Neural progenitor cell (in vitro differentiated cells): ENCODE measurements around the gene CEP63. TPM values are rescaled to one million over a fixed set of nuclear protein-coding genes. Genes with fewer than 3 reads are reported as not detected.
A peak's percentile ranks its signal among the peaks of the same experiment; 100 is the strongest.

Experiments used
- DNase-seq: peaks from one replicate; pipeline ENCODE4 v3.0.0-alpha.2; 2016; ENCODE audit warnings: low spot score
- H2AFZ ChIP-seq: fragments of 200-600 bp; sonication (generic); replicated peaks from 2 replicates; pipeline ENCODE4 v1.6.1; 2016; ENCODE audit warnings: antibody characterized with exemption
- H3F3A ChIP-seq: fragments of 200-600 bp; sonication (generic); 2 replicates; pipeline ENCODE4 v1.6.1; 2016; ENCODE audit warnings: antibody characterized with exemption, low read depth
- H3K27ac ChIP-seq: fragments of 200-600 bp; sonication (generic); 2 replicates; pipeline ENCODE4 v1.5.1; 2016; ENCODE audit warnings: mild to moderate bottlenecking
- H3K27me3 ChIP-seq: fragments of 200-600 bp; sonication (generic); 2 replicates; pipeline ENCODE4 v1.6.1; 2016; ENCODE audit warnings: mild to moderate bottlenecking, moderate library complexity
- H3K36me3 ChIP-seq: fragments of 200-600 bp; sonication (generic); 2 replicates; pipeline ENCODE4 v1.5.1; 2016
- H3K4me1 ChIP-seq: fragments of 200-600 bp; sonication (generic); 2 replicates; pipeline ENCODE4 v1.6.1; 2016; ENCODE audit warnings: mixed run types
- H3K4me2 ChIP-seq: fragments of 200-600 bp; sonication (generic); 2 replicates; pipeline ENCODE4 v1.6.1; 2016
- H3K4me3 ChIP-seq: fragments of 200-600 bp; sonication (generic); 2 replicates; pipeline ENCODE4 v1.5.1; 2016
- H3K79me2 ChIP-seq: fragments of 200-600 bp; sonication (generic); 2 replicates; pipeline ENCODE4 v1.6.1; 2016; ENCODE audit warnings: low read depth
- H3K9ac ChIP-seq: fragments of 200-600 bp; sonication (generic); 2 replicates; pipeline ENCODE4 v1.6.1; 2016
- H3K9me3 ChIP-seq: fragments of 200-600 bp; sonication (generic); 2 replicates; pipeline ENCODE4 v1.5.1; 2016; ENCODE audit warnings: low read depth
- H4K20me1 ChIP-seq: fragments of 200-600 bp; sonication (generic); 2 replicates; pipeline ENCODE4 v1.6.1; 2016; ENCODE audit warnings: low read depth
- H3K27ac Mint-ChIP-seq: 3 replicates; pipeline ENCODE4 v1.8.0; 2021; ENCODE audit warnings: mixed read lengths
- H3K27me3 Mint-ChIP-seq: 2 replicates; pipeline ENCODE4 v1.8.0; 2022; ENCODE audit warnings: low read depth, mild to moderate bottlenecking, inconsistent platforms, moderate library complexity, mixed read lengths; ENCODE audit not compliant: insufficient read depth
- H3K36me3 Mint-ChIP-seq: 3 replicates; pipeline ENCODE4 v1.8.0; 2021; ENCODE audit warnings: mixed read lengths
- H3K4me1 Mint-ChIP-seq: 3 replicates; pipeline ENCODE4 v1.8.0; 2021; ENCODE audit warnings: mixed read lengths
- H3K4me3 Mint-ChIP-seq: 3 replicates; pipeline ENCODE4 v1.8.0; 2021; ENCODE audit warnings: mild to moderate bottlenecking, moderate library complexity, mixed read lengths
- H3K9me3 Mint-ChIP-seq: 3 replicates; pipeline ENCODE4 v1.8.0; 2020; ENCODE audit warnings: mixed read lengths
- EZH2 ChIP-seq: fragments of 200-600 bp; sonication (generic); IDR thresholded peaks from 2 replicates; pipeline ENCODE4 v1.6.1; 2017; ENCODE audit warnings: antibody characterized with exemption, mild to moderate bottlenecking, moderate library complexity
- EZH2phosphoT487 ChIP-seq: fragments of 200-600 bp; sonication (generic); IDR thresholded peaks from 2 replicates; pipeline ENCODE4 v1.6.1; 2017; ENCODE audit warnings: antibody characterized with exemption
- total RNA-seq: library from RNA; depleted of rRNA; stranded (reverse); fragments of >200 nt; gene quantifications from 2 replicates; pipeline ENCODE4 v1.2.3, GENCODE V29; 2015; ENCODE audit warnings: low replicate concordance
- TF ChIP-seq, protein P1 (sequence below): fragments of 200-600 bp; sonication (generic); IDR thresholded peaks from 2 replicates; pipeline ENCODE4 v1.5.1; 2017; ENCODE audit warnings: antibody characterized with exemption, mild to moderate bottlenecking

Gene CEP63
- total RNA-seq, 1 donor from 2014 or later: 36.2 TPM

DNA sequence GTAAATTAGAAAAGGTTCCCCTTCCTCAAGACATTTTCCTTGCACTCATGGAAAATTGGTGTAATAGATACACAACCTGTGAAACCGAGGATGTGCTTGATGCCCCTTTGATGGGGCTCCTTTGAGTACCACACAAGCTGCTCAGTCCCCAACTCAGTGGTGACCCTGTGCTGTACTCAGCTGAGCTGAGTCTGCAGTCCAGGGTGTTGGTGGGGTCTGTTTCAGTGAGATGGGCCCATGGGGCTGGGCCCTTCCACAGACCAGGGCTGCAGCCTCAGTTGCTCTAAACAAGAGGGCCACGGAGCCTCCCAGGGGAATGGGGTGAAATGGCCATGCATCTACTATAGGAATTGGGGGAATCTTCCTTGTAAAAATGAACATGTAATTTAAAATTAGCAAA lies 125.7 kb downstream of the CEP63 start:
- Histone ChIP-seq H3K36me3 (no peaks in the 10 kb centered on the region), H3K4me1 (no peaks in the 10 kb centered on the region), H3K79me2 (no peaks in the 10 kb centered on the region), H3K4me2 (no peak overlapping the region), H4K20me1 (no peaks in the 10 kb centered on the region), H3K4me3 (no peak overlapping the region), H3F3A (no peaks in the 10 kb centered on the region), H3K9ac (no peak overlapping the region), H3K27ac (no peak overlapping the region), H3K27me3 (no peaks in the 10 kb centered on the region), H2AFZ (no peak overlapping the region), H3K9me3 (no peaks in the 10 kb centered on the region)
- Mint-ChIP-seq H3K27me3 (peaks cover 6% of the 10 kb centered on the region), H3K36me3 (no peaks in the 10 kb centered on the region), H3K4me3 (no peak overlapping the region), H3K9me3 (no peaks in the 10 kb centered on the region), H3K4me1 (peaks cover 14% of the 10 kb centered on the region), H3K27ac (no peak overlapping the region)
- no peak for DNase-seq
- TF ChIP-seq EZH2: no peak
- TF ChIP-seq, protein P1, sequence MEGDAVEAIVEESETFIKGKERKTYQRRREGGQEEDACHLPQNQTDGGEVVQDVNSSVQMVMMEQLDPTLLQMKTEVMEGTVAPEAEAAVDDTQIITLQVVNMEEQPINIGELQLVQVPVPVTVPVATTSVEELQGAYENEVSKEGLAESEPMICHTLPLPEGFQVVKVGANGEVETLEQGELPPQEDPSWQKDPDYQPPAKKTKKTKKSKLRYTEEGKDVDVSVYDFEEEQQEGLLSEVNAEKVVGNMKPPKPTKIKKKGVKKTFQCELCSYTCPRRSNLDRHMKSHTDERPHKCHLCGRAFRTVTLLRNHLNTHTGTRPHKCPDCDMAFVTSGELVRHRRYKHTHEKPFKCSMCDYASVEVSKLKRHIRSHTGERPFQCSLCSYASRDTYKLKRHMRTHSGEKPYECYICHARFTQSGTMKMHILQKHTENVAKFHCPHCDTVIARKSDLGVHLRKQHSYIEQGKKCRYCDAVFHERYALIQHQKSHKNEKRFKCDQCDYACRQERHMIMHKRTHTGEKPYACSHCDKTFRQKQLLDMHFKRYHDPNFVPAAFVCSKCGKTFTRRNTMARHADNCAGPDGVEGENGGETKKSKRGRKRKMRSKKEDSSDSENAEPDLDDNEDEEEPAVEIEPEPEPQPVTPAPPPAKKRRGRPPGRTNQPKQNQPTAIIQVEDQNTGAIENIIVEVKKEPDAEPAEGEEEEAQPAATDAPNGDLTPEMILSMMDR: no peak
- TF ChIP-seq EZH2phosphoT487: no peak

GRCh38 chr3:134613006-134613520 lies 127.2 kb downstream of the CEP63 start:
- H3K36me3 Mint-ChIP-seq: no peaks in the 10 kb centered on the region
- no peak overlapping the region for H3K4me3 Mint-ChIP-seq
- Histone ChIP-seq H4K20me1 (no peaks in the 10 kb centered on the region), H3K4me1 (no peaks in the 10 kb centered on the region), H3K27me3 (no peaks in the 10 kb centered on the region), H3F3A (no peaks in the 10 kb centered on the region), H3K36me3 (no peaks in the 10 kb centered on the region), H3K9me3 (no peaks in the 10 kb centered on the region), H3K79me2 (no peaks in the 10 kb centered on the region), H3K9ac (no peak overlapping the region), H3K4me2 (no peak overlapping the region), H3K27ac (no peak overlapping the region), H3K4me3 (no peak overlapping the region), H2AFZ (no peak overlapping the region)
- peak overlapping the region; percentile 27 for H3K27ac Mint-ChIP-seq
- H3K4me1 Mint-ChIP-seq: peaks cover 14% of the 10 kb centered on the region
- no peaks in the 10 kb centered on the region for H3K9me3 Mint-ChIP-seq
- DNase-seq: no peak
- H3K27me3 Mint-ChIP-seq: peaks cover 5% of the 10 kb centered on the region
- TF ChIP-seq EZH2: no peak
- TF ChIP-seq EZH2phosphoT487: no peak

GRCh38 chr3:134614955-134615354 lies 129.1 kb downstream of the CEP63 start:
- DNase-seq: no peak
- no peaks in the 10 kb centered on the region for H3K9me3 Mint-ChIP-seq

GRCh38 chr3:134615743-134616142 lies 129.9 kb downstream of the CEP63 start:
- Histone ChIP-seq H3K4me1 (peaks cover 20% of the 10 kb centered on the region), H3K9me3 (no peaks in the 10 kb centered on the region), H3F3A (no peaks in the 10 kb centered on the region), H3K4me2 (no peak overlapping the region), H4K20me1 (no peaks in the 10 kb centered on the region), H3K4me3 (no peak overlapping the region), H3K27ac (no peak overlapping the region), H3K27me3 (no peaks in the 10 kb centered on the region), H3K9ac (no peak overlapping the region), H3K36me3 (no peaks in the 10 kb centered on the region), H2AFZ (no peak overlapping the region), H3K79me2 (no peaks in the 10 kb centered on the region)
- Mint-ChIP-seq H3K36me3 (no peaks in the 10 kb centered on the region), H3K27me3 (peaks cover 8% of the 10 kb centered on the region), H3K27ac (no peak overlapping the region), H3K9me3 (no peaks in the 10 kb centered on the region), H3K4me3 (no peak overlapping the region), H3K4me1 (peaks cover 18% of the 10 kb centered on the region)
- no peak for DNase-seq
- no peak for TF ChIP-seq EZH2phosphoT487
- TF ChIP-seq, protein P1: no peak
- no peak for TF ChIP-seq EZH2

More at GRCh38 chr3:134614955-134615354, 129.1 kb downstream of the CEP63 start:
- H3K27me3 Mint-ChIP-seq: peaks cover 8% of the 10 kb centered on the region
- H3K36me3 ChIP-seq: no peaks in the 10 kb centered on the region
- TF ChIP-seq EZH2phosphoT487: no peak
- TF ChIP-seq EZH2: no peak
- TF ChIP-seq, protein P1: no peak
- H3K27ac ChIP-seq: no peak overlapping the region
- H3K4me3 Mint-ChIP-seq: no peak overlapping the region
- no peak overlapping the region for H3K9ac ChIP-seq
- no peaks in the 10 kb centered on the region for H4K20me1 ChIP-seq
- H3K27me3 ChIP-seq: no peaks in the 10 kb centered on the region
- H3K79me2 ChIP-seq: no peaks in the 10 kb centered on the region
- no peaks in the 10 kb centered on the region for H3K36me3 Mint-ChIP-seq
- H3K4me2 ChIP-seq: no peak overlapping the region
- no peaks in the 10 kb centered on the region for H3K9me3 ChIP-seq
- no peak overlapping the region for H3K27ac Mint-ChIP-seq
- no peak overlapping the region for H2AFZ ChIP-seq
- no peak overlapping the region for H3K4me3 ChIP-seq
- peaks cover 22% of the 10 kb centered on the region for H3K4me1 Mint-ChIP-seq
- no peaks in the 10 kb centered on the region for H3F3A ChIP-seq
- H3K4me1 ChIP-seq: peaks cover 18% of the 10 kb centered on the region
